Esophagus muscularis mucosa (tissue), 4 donors: ENCODE data around the gene TACR2.

Source experiments
- CTCF ChIP-seq, 3 experiments: fragments of 200-600 bp in 2 of 3; fragments of 450-650 bp in 1 of 3; sonication (generic) in 2 of 3; IDR thresholded peaks; one replicate each; pipeline ENCODE4 v1.5.1; 2017 to 2019; ENCODE audit warnings: antibody characterized with exemption in 3 of 3, mild to moderate bottlenecking in 2 of 3, moderate library complexity in 1 of 3
- EP300 ChIP-seq: sonication (generic); formaldehyde crosslinking; IDR thresholded peaks from one replicate; pipeline ENCODE4 v1.6.1; 2017; ENCODE audit warnings: antibody characterized with exemption
- POLR2A ChIP-seq: fragments of 450-650 bp; IDR thresholded peaks from one replicate; pipeline ENCODE4 v1.6.1; 2017; ENCODE audit warnings: antibody characterized with exemption, moderate library complexity, mild to moderate bottlenecking, low read depth
- POLR2AphosphoS5 ChIP-seq, 2 donors: sonication (generic); formaldehyde crosslinking; IDR thresholded peaks; one replicate each; pipeline ENCODE4 v1.6.1; 2017; ENCODE audit warnings: antibody characterized with exemption in 2 of 2

GRCh38 chr10:69359594-69359993 is 57.1 kb downstream of the TACR2 start:
- TF ChIP-seq CTCF (IDR thresholded peaks at IDR 0.05) (no peak), POLR2AphosphoS5 (IDR thresholded peaks at IDR 0.05) (no peak), POLR2A (no peak), EP300 (no peak)
